ENCODE results near the gene MMP25. TPM values are rescaled to one million over a fixed set of nuclear protein-coding genes. Genes with fewer than 3 reads are reported as not detected.

The MMP25 gene
- total and polyA plus RNA-seq, 2 experiments from 2014 or later = 0.16 TPM; not detected in 1

DNA sequence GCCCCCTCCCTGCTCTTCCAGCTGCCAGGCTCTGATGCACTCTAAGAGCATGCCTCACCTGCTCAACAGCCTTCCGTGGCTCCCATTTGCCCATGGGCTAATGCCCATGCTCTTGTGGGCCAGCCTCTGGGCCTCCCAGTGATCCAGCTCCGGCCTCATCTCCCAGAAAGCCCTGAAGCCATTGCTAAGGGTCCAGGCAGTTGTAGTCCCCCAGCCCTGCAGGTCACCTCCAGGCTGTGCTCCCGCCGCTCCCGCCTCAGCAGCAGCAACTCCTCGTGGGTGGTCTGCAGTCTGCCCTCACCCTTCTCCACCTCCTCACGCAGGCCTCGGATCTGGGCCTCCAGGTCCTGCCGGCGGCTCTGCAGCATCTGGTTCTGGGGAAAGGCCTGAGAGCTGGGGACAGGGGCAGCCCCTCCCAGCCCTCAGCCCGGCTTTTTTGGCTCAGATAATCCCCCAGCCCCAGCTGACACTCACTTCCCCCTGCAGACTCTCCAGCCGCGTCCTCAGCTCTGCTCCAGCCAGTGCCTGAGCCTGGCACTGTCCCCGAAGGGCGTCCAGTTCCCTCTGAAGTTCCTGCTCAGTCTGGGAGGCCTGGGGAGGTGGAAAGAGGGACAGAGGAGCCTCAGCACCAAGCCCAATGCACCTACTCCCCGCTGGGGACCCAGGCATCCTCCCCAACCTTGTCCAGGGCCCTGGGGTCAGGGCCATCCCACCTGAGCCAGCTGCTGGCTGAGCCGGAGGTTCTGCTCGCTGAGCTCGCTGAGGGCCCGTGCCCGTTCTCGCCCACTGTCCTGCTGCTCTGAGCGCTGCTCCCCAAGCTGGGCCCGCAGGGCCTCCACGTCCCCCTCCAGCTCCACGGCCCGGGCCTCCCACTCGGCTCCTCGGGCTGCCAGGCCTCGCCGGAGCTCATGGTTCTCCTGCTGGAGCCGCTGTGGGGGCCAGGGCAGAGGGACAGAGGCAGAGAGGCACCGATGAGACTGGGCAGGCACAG is 15.8 kb upstream of the MMP25 start:
- Histone ChIP-seq H3K4me3 (no peak overlapping the region), H3K27me3 (replicated peaks; ENCODE audit: insufficient read depth) (peaks cover 11% of the 10 kb centered on the region), H3K9me3 (ENCODE audit: low read depth) (no peaks in the 10 kb centered on the region), H3K9me2 (ENCODE audit: insufficient read depth) (no peaks in the 10 kb centered on the region), H3F3A (ENCODE audit: insufficient read depth) (0 out of 2 replicates have a peak, but pooled peaks cover 7% of the 10 kb centered on the region), H3K9ac (no peak overlapping the region), H3K36me3 (ENCODE audit: low read depth) (no peaks in the 10 kb centered on the region; the same call in 1 of the 2 replicates), H2AFZ (no peak overlapping the region), H3K4me1 (ENCODE audit: insufficient read depth) (no peaks in the 10 kb centered on the region), H4K20me1 (ENCODE audit: insufficient read depth) (no peaks in the 10 kb centered on the region), H3K4me2 (ENCODE audit: unreplicated experiment) (no peak overlapping the region), H3K27ac (no peak overlapping the region), H3K79me2 (ENCODE audit: insufficient read depth) (no peaks in the 10 kb centered on the region)
- in situ Hi-C loops (cut with MboI) = no loop called here
- 80 to 82% methylated on average over 27 to 33 of the region's 33 CpGs for WGBS, 2 experiments (ENCODE audit: low coverage in 1 of 2, low lambda C conversion rate in 2 of 2, missing lambda C conversion rate in 2 of 2)
- TF ChIP-seq EZH2phosphoT487 (IDR thresholded peaks at IDR 0.05; ENCODE audit: insufficient read depth, low read depth) (no peak), EZH2 (IDR thresholded peaks at IDR 0.05; ENCODE audit: insufficient read depth, poor library complexity, severe bottlenecking) (no peak)
- DNase-seq = no peak

GRCh38 chr16:3032624-3033023 is 13.7 kb upstream of the MMP25 start:
- Histone ChIP-seq H3K9ac (no peak overlapping the region), H3K36me3 (ENCODE audit: low read depth) (no peaks in the 10 kb centered on the region), H3K9me2 (ENCODE audit: insufficient read depth) (no peaks in the 10 kb centered on the region), H3K9me3 (ENCODE audit: low read depth) (no peaks in the 10 kb centered on the region), H3K4me1 (ENCODE audit: insufficient read depth) (no peaks in the 10 kb centered on the region), H3K4me3 (no peak overlapping the region), H3K79me2 (ENCODE audit: insufficient read depth) (no peaks in the 10 kb centered on the region), H4K20me1 (ENCODE audit: insufficient read depth) (no peaks in the 10 kb centered on the region), H3K27ac (no peak overlapping the region), H3K27me3 (replicated peaks; ENCODE audit: insufficient read depth) (peaks cover 32% of the 10 kb centered on the region), H2AFZ (no peak overlapping the region), H3F3A (ENCODE audit: insufficient read depth) (0 out of 2 replicates have a peak, but pooled peaks cover 7% of the 10 kb centered on the region), H3K4me2 (ENCODE audit: unreplicated experiment) (no peak overlapping the region)
- TF ChIP-seq EZH2 (IDR thresholded peaks at IDR 0.05; ENCODE audit: insufficient read depth, poor library complexity, severe bottlenecking) (no peak), EZH2phosphoT487 (IDR thresholded peaks at IDR 0.05; ENCODE audit: insufficient read depth, low read depth) (no peak)
- DNase-seq = no peak
- WGBS, 2 experiments (ENCODE audit: low coverage in 1 of 2, low lambda C conversion rate in 2 of 2, missing lambda C conversion rate in 2 of 2) = 47 to 52% methylated on average over 6 to 7 of the region's 7 CpGs
- in situ Hi-C loops (cut with MboI) = no loop called here

GRCh38 chr16:3035289-3035971 is 10.9 kb upstream of the MMP25 start:
- Histone ChIP-seq H3K9me2 (ENCODE audit: insufficient read depth) (no peaks in the 10 kb centered on the region), H3K4me2 (ENCODE audit: unreplicated experiment) (no peak overlapping the region), H3K9me3 (ENCODE audit: low read depth) (no peaks in the 10 kb centered on the region), H3K4me1 (ENCODE audit: insufficient read depth) (no peaks in the 10 kb centered on the region), H3K79me2 (ENCODE audit: insufficient read depth) (no peaks in the 10 kb centered on the region), H3F3A (ENCODE audit: insufficient read depth) (no peaks in the 10 kb centered on the region), H2AFZ (no peak overlapping the region), H3K36me3 (ENCODE audit: low read depth) (no peaks in the 10 kb centered on the region), H3K4me3 (no peak overlapping the region), H3K9ac (no peak overlapping the region), H3K27ac (no peak overlapping the region), H4K20me1 (ENCODE audit: insufficient read depth) (no peaks in the 10 kb centered on the region), H3K27me3 (replicated peaks; ENCODE audit: insufficient read depth) (peaks cover 42% of the 10 kb centered on the region)
- no peak for DNase-seq
- TF ChIP-seq EZH2phosphoT487 (IDR thresholded peaks at IDR 0.05; ENCODE audit: insufficient read depth, low read depth) (no peak), EZH2 (IDR thresholded peaks at IDR 0.05; ENCODE audit: insufficient read depth, poor library complexity, severe bottlenecking) (peak; percentile 39)
- in situ Hi-C loops (cut with MboI) = no loop called here
- WGBS, 2 experiments (ENCODE audit: low coverage in 1 of 2, low lambda C conversion rate in 2 of 2, missing lambda C conversion rate in 2 of 2) = 43 to 45% methylated on average over 19 of the region's 19 CpGs

GRCh38 chr16:3035972-3036725 is 10.2 kb upstream of the MMP25 start:
- Histone ChIP-seq H3K9me3 (ENCODE audit: low read depth) (no peaks in the 10 kb centered on the region), H3K4me1 (ENCODE audit: insufficient read depth) (no peaks in the 10 kb centered on the region), H3F3A (ENCODE audit: insufficient read depth) (no peaks in the 10 kb centered on the region), H3K27ac (no peak overlapping the region), H3K9me2 (ENCODE audit: insufficient read depth) (no peaks in the 10 kb centered on the region), H4K20me1 (ENCODE audit: insufficient read depth) (no peaks in the 10 kb centered on the region), H3K36me3 (ENCODE audit: low read depth) (no peaks in the 10 kb centered on the region), H3K4me2 (ENCODE audit: unreplicated experiment) (no peak overlapping the region), H3K27me3 (replicated peaks; ENCODE audit: insufficient read depth) (peaks cover 42% of the 10 kb centered on the region), H3K79me2 (ENCODE audit: insufficient read depth) (no peaks in the 10 kb centered on the region), H3K9ac (no peak overlapping the region), H2AFZ (no peak overlapping the region), H3K4me3 (no peak overlapping the region)
- DNase-seq = no peak
- no peak for TF ChIP-seq EZH2 (IDR thresholded peaks at IDR 0.05; ENCODE audit: insufficient read depth, poor library complexity, severe bottlenecking)
- peak; percentile 21; the same call in 1 of the 2 replicates for TF ChIP-seq EZH2phosphoT487 (IDR thresholded peaks at IDR 0.05; ENCODE audit: insufficient read depth, low read depth)
- 2 to 4% methylated on average over 23 to 40 of the region's 40 CpGs for WGBS, 2 experiments (ENCODE audit: low coverage in 1 of 2, low lambda C conversion rate in 2 of 2, missing lambda C conversion rate in 2 of 2)
- in situ Hi-C loops (cut with MboI) = no loop called here

Measured in GM23248 (cell line).